ENCODE measurements around the gene COL21A1. TPM values are rescaled to one million over a fixed set of nuclear protein-coding genes. Genes with fewer than 3 reads are reported as not detected.

The COL21A1 gene
- total and polyA plus RNA-seq, 2 of the 4 experiments (the other 2 are of a cell fraction), result 0.05 TPM; not detected in 1

DNA sequence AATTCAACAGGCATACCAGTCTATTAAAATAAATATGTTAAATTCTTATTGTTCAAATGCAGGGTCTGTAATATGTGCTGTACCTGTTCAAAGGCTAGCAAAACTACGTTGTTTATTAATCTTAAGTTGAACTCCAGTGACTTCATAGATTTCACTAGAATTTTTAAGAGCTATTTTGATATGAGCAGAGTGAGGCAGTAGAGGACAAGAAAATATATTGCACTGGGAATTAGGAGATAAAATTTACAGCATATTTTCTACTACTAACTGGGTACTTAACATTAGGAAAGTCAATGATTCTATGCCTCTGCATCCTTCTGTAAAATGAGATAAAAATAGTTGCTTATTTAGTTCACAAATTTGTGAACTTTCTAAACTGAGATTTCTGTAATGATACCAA is 209.8 kb downstream of the COL21A1 start:
- H3K4me3 ChIP-seq (ENCODE audit: insufficient read depth, low read depth, low read length), result no peak overlapping the region
- no peak overlapping the region for H4K5ac ChIP-seq (ENCODE audit: low read depth, low read length)
- no peaks in the 10 kb centered on the region for H3K79me1 ChIP-seq (ENCODE audit: low read depth in 1 of 2, low read length in 2 of 2)
- in situ Hi-C loops (cut with MboI; ENCODE audit: low sequenced_read_pairs), result no loop called here
- H4K91ac ChIP-seq (ENCODE audit: insufficient read depth, low read depth, low read length), result no peak overlapping the region
- no peaks in the 10 kb centered on the region for H3K9me1 ChIP-seq (ENCODE audit: insufficient read depth, low read length)
- H2BK15ac ChIP-seq (ENCODE audit: low read depth, low read length), result no peak overlapping the region
- BruUV-seq (replicated peaks), result no TSS peak
- no peak overlapping the region for H3K23ac ChIP-seq (ENCODE audit: low read depth, low read length)
- no peaks in the 10 kb centered on the region; the same call in 1 of the 2 replicates for H3K9me3 ChIP-seq (ENCODE audit: control insufficient read depth, insufficient read depth, low read length)
- no peaks in the 10 kb centered on the region for H3K36me3 ChIP-seq (ENCODE audit: control insufficient read depth, insufficient read depth, low read length)
- no peak overlapping the region for H2BK120ac ChIP-seq (ENCODE audit: low read depth, low read length)
- DNase-seq (no peak), ATAC-seq (ENCODE audit: low read depth) (no peak)
- H2AFZ ChIP-seq (replicated peaks; ENCODE audit: low read length, poor library complexity), result no peak overlapping the region
- no peak overlapping the region for H3K4ac ChIP-seq (ENCODE audit: low read depth, low read length)
- no peak overlapping the region for H3K27ac ChIP-seq (ENCODE audit: insufficient read depth, low read length)
- POLR2A ChIA-PET (ENCODE audit: unreplicated experiment), result no interaction called here
- H4K8ac ChIP-seq (ENCODE audit: low read depth in 2 of 2, low read length in 2 of 2), result no peak overlapping the region
- no peak overlapping the region for H3K14ac ChIP-seq (replicated peaks; ENCODE audit: low read depth, low read length)
- no peak overlapping the region for H3K4me2 ChIP-seq (ENCODE audit: low read depth, low read length)
- no peak overlapping the region for H2BK5ac ChIP-seq (ENCODE audit: low read depth, low read length, poor library complexity, severe bottlenecking)
- no peak overlapping the region for H3K56ac ChIP-seq (ENCODE audit: extremely low read depth, insufficient read depth, low read length)
- CTCF ChIA-PET, result interaction anchor here (1.0 kb wide), 1 partner anchor 253 kb away, joined by 3 read pairs; no protein-coding TSS in a partner anchor
- H3K18ac ChIP-seq (ENCODE audit: low read depth, low read length), result no peak overlapping the region
- H2BK20ac ChIP-seq (ENCODE audit: low read depth, low read length), result no peak overlapping the region
- dilution Hi-C loops (cut with HindIII; ENCODE audit: low sequenced_read_pairs, unreplicated experiment), result no loop called here
- H3K27me3 ChIP-seq (ENCODE audit: control insufficient read depth, insufficient read depth, low read length), result peaks cover 1% of the 10 kb centered on the region; the same call in 1 of the 2 replicates
- no peaks in the 10 kb centered on the region for H4K20me1 ChIP-seq (ENCODE audit: insufficient read depth, low read length)
- intact Hi-C loops (cut with micrococcal nuclease), result no loop called here
- H2AK9ac ChIP-seq (replicated peaks; ENCODE audit: low read depth, low read length, poor library complexity), result no peak overlapping the region
- WGBS, 2 experiments (ENCODE audit: extremely low coverage in 2 of 2, insufficient read length in 1 of 2), result no CpG with 5 or more reads among the region's 1 CpG
- H3K9ac ChIP-seq (ENCODE audit: low read depth, low read length), result no peak overlapping the region
- TF ChIP-seq CHD1 (IDR thresholded peaks at IDR 0.05; ENCODE audit: low read depth, low read length) (no peak), FOS (IDR thresholded peaks at IDR 0.05; ENCODE audit: low read depth, low read length) (no peak), MXI1 (IDR thresholded peaks at IDR 0.05; ENCODE audit: borderline replicate concordance, low read depth, low read length) (no peak), RCOR1 (IDR thresholded peaks at IDR 0.05; ENCODE audit: insufficient replicate concordance, low read length) (no peak), RFX5 (IDR thresholded peaks at IDR 0.05; ENCODE audit: low read depth, low read length) (no peak), USF2 (IDR thresholded peaks at IDR 0.05; ENCODE audit: low read depth, low read length) (no peak), MAZ (IDR thresholded peaks at IDR 0.05; ENCODE audit: borderline replicate concordance, low read depth, low read length) (no peak), RAD21 (IDR thresholded peaks at IDR 0.05; ENCODE audit: low read length) (no peak), CTCF (conservative IDR thresholded peaks at IDR 0.05; ENCODE audit: low read depth, low read length) (no peak), NFE2L2 (IDR thresholded peaks at IDR 0.05; ENCODE audit: low read depth, low read length) (no peak)
- no peak overlapping the region for H2AK5ac ChIP-seq (ENCODE audit: low read depth, low read length)
- peaks cover 2% of the 10 kb centered on the region; the same call in 1 of the 2 replicates for H3K4me1 ChIP-seq (ENCODE audit: control insufficient read depth, insufficient read depth, low read length)

Measured in IMR-90 (cell line).